C1 segment of cervical spinal cord (tissue), 14 donors: ENCODE measurements around the gene SFMBT2.
"Not testable (repeated sequence)": the region's sequence is repeated elsewhere in the genome, so short reads cannot be mapped to it uniquely, and the experiment has no call there.

Experiments used
- DNase-seq, 14 donors: peaks; one replicate each; lab custom pipeline; 2025; lab: John Stamatoyannopoulos, UW

Gene SFMBT2

GRCh38 chr10:7300384-7300971 is 110.4 kb downstream of the SFMBT2 start:
- no peak for DNase-seq

GRCh38 chr10:7299601-7300325 is 111.1 kb downstream of the SFMBT2 start:
- DNase-seq, result not testable (repeated sequence)

DNA sequence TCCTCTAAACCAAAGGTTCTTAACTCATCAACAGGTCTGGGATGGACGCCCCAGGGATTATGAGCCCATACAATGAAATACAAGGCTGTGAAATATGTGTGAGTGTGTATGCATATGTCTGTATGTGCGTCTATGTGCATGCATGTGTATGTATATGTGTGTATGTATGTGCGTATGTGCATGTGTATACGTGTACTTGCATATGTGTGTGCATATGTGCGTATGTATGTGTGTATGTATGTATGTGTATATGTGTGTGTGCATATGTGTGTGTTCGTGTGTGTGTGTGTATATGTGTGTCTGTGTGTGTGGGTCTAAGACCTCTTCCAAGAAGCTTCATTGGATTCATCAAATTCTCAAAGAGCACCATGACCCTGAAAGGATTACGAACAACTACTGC is 112.3 kb downstream of the SFMBT2 start:
- DNase-seq, result no peak

DNA sequence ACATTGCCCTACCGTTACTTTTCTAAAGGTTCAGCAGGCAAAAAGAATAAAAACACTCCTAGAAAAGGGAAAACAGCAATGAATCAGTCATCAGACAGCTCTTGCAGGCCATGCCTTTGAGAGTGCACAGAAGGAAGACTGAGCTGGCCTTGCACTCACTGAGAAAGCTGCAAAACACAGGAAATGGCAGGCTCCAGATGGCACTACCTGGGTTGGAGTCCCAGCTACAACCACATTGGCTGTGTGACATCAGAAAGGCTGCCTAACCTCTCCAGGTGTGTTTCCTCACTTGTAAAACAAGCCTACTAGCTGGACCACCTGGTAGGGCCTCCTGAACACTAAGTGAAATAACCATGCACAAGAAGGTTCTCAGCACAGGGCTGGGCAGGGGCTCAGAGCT is 113.7 kb downstream of the SFMBT2 start:
- DNase-seq, result no peak

GRCh38 chr10:7296648-7297047 is 114.2 kb downstream of the SFMBT2 start:
- no peak for DNase-seq

GRCh38 chr10:7296076-7296475 is 114.8 kb downstream of the SFMBT2 start:
- DNase-seq, result no peak

DNA sequence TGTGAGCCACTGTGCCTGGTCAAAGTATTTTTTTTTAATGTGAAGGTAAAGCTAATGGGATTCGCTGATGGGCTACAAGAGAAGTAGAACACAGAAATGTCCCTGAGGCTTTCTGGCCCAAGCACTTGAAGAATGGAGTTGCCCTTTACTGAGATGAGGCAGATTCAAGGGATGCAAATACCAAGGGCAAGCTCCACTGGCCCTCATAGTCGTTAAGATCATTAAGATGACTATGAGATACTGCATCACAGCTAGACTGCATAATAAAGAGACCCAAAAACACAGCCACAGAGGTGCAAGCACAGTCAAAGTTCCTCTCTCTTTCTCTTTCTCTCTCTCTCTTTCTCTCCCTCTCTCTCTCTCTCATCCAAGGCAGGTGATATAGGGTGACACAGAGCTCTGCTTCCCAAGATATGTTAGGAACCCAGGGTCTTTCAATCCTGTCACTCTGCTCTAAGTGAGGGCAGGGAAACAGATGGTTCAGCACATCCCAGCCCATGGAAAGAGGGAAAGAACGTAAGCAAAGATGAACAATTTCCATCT is 117.4 kb downstream of the SFMBT2 start:
- no peak for DNase-seq

DNA sequence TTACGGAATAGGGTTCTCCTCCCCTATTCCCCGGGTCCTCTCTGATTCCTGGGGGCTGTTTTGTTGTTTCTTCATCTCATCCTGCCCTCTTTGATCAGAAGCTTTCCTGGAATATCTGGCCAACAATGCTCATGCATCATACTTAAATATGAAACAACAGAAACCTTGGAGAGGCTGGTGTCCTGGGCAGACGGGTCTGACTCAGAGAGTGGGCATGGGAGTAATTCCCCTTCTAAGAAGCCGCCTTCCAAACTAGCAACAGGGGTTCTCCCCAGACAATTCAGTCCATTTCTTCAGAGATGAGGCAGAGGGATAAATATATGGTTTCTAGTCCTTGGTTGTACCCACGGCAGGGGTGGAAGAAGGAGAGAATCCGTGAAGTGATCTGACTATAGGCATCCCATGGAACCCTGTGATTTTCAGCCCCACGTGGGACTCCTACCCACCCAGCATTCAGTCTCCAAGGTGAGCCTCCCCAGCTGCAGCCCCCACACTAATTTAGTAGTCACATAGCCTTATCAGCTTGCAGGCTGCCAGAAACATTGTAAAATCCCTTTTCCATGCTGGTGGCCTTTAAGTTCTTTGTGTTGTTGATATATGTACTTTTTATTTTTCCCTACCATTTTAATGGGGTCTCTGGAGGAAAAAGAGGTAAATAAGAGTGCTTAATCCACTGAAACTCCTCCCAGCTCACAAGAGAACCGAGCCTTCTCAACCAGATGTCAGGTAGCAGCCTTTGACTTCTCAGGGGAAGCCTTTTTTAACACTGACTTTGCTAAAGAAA is 119.2 kb downstream of the SFMBT2 start:
- DNase-seq, result no peak

DNA sequence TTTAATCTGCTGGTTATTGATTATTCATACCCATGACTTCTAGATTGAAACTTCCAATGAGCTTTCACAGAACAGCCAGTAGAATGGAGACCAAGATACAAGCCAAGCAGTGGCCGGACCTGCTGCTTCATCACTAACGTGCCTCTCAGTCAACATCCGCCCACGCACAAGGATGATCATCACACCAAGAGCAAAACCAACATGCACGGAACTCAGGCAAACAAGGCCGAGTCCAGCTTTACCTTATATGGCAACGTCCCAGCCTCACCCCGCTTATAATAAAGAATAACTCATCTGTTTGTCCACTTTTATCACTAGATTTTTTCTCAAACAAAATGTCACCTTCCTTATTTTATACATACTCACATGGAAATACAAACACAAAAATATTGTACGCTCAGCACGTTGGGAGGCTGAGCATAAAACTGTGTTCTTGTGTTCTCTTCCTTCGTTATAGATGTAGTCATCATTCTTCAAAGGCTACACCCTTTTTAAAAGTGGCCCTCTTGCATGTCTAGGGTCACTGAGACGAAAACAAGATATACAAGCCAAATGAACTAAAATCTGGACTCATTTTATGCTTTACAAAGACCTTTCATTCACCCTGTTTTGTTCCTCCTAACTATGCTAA is 122.7 kb downstream of the SFMBT2 start:
- no peak for DNase-seq

DNA sequence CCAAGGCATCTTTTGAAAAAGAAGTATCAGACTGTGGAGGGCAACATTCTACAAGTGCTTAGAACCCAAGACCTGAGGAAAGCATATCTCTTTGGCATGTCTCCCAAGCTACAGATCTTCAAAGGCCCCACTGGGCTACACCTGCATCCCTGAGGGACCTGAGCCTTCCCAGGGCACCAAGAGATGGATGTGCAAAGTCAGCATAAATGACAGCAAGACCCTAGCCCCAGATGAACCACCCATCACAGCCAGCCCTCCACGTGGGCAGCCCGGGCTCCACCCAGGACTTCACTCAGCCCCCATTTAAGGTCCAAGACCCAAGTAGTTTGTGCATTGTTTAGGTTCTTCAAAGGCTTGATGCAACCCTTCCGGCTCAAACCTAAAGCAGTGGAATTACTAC is 123.5 kb downstream of the SFMBT2 start:
- no peak for DNase-seq

GRCh38 chr10:7285522-7286322 is 125.1 kb downstream of the SFMBT2 start:
- DNase-seq, result no peak

GRCh38 chr10:7283246-7283645 is 127.6 kb downstream of the SFMBT2 start:
- DNase-seq, result no peak

GRCh38 chr10:7282457-7282856 is 128.4 kb downstream of the SFMBT2 start:
- no peak for DNase-seq

GRCh38 chr10:7281429-7281828 is 129.4 kb downstream of the SFMBT2 start:
- no peak for DNase-seq

- no peak for DNase-seq
These were observed 131.5 kb downstream of the SFMBT2 start for GRCh38 chr10:7279303-7279702.

GRCh38 chr10:7277867-7278266 is 133.0 kb downstream of the SFMBT2 start:
- no peak for DNase-seq

DNA sequence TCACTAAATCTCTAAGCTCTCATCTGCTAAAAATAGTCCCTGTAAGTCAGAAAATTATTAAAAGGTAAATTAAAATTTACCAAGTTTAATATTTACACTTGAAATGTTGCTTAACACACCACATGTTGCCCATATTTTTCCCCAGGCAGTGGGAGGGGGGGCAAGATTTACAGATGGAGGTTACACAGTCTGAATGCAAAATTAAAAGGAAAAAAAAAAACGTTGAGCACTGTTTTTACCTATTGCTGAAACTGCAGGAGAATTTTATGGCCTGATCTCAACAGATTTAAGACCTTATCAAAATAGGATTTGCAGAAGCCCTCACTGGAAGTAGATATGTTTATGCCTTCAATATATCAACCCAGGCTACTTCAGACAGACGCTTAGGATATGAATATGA is 133.4 kb downstream of the SFMBT2 start:
- DNase-seq, result no peak

GRCh38 chr10:7275761-7276440 is 134.9 kb downstream of the SFMBT2 start:
- DNase-seq, result peak in 1 of 14 donors; percentile 9

DNA sequence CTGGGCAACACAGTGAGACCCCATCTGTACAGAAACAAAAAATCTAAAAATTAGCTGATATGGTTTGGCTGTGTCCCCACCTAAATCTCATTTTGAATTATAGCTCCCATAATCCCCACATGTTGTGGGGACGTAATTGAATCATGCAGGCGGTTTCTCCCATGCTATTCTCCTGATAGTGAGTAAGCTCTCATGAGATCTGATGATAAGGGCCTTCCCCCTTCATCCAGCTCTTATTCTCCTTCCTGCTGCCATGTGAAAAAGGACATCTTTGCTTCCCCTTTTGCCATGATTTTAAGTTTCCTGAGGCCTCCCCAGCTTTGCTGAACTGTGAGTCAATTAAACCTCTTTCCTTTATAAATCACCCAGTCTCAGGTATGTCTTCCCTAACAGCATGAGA is 136.5 kb downstream of the SFMBT2 start:
- no peak for DNase-seq

GRCh38 chr10:7272008-7272407 is 138.8 kb downstream of the SFMBT2 start:
- no peak for DNase-seq

- DNase-seq, result no peak
These were observed 140.8 kb downstream of the SFMBT2 start for GRCh38 chr10:7269988-7270387.
